Cardiac fibroblast (primary cell): ENCODE results near the gene LARP4.
A peak's percentile ranks its signal among the peaks of the same experiment; 100 is the strongest.
"Not testable (repeated sequence)": the region's sequence is repeated elsewhere in the genome, so short reads cannot be mapped to it uniquely, and the experiment has no call there.

Experiments
- DNase-seq, 2 donors: peaks; one replicate each; pipeline versions ENCODE4 v3.0.0 to v3.0.0-alpha.2; 2010; ENCODE audit warnings: low read depth in 2 of 2
- H3K4me3 ChIP-seq, 2 donors: replicated peaks in 1 of 2; 1 replicate in 1 of 2; 2 replicates in 1 of 2; pipeline ENCODE4 v1.5.1; 2011; ENCODE audit warnings: low read depth in 2 of 2, low read length in 2 of 2, mild to moderate bottlenecking in 2 of 2, moderate library complexity in 1 of 2
- CTCF ChIP-seq: IDR thresholded peaks from one replicate; pipeline ENCODE4 v1.5.1; 2011; ENCODE audit warnings: low read depth, mild to moderate bottlenecking, low read length, inconsistent platforms

The LARP4 gene

DNA sequence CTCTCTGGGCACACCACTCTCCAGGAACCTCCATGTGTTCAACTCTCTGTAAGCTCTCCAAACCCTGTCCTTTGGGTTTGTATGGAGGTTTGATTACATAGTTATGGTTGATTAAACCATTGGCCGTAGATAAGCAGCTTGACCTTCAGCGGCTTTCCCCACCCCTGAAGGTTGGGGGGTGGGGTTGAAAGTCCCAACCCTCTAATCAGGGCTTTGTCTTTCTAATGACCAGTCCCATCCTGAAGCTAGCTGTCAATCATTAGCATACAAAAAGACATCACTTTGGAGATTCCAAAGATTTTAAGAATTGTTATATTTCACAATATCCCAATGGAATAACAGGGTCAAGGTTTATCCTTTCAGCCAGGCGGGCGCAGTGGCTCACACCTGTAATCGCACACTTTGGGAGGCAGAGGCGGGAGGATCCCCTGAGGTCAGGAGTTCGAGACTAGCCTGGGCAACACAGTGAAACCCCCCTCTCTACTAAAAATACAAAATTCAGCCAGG is 12.7 kb upstream of the LARP4 start:
- no peak overlapping the region for H3K4me3 ChIP-seq
- TF ChIP-seq CTCF, result no peak
- no peak for DNase-seq

- DNase-seq, H3K4me3 ChIP-seq: not testable (repeated sequence)
Observed at GRCh38 chr12:50388793-50389192, 11.9 kb upstream of the LARP4 start.

GRCh38 chr12:50390316-50390741 is 10.4 kb upstream of the LARP4 start:
- no peak for TF ChIP-seq CTCF
- no peak overlapping the region for H3K4me3 ChIP-seq
- DNase-seq, result peak; percentile 79 to 96

GRCh38 chr12:50394469-50395029 is 6.1 kb upstream of the LARP4 start:
- TF ChIP-seq CTCF, result no peak
- no peak overlapping the region for H3K4me3 ChIP-seq
- DNase-seq, result peak in 1 of 2 donors; percentile 62

DNA sequence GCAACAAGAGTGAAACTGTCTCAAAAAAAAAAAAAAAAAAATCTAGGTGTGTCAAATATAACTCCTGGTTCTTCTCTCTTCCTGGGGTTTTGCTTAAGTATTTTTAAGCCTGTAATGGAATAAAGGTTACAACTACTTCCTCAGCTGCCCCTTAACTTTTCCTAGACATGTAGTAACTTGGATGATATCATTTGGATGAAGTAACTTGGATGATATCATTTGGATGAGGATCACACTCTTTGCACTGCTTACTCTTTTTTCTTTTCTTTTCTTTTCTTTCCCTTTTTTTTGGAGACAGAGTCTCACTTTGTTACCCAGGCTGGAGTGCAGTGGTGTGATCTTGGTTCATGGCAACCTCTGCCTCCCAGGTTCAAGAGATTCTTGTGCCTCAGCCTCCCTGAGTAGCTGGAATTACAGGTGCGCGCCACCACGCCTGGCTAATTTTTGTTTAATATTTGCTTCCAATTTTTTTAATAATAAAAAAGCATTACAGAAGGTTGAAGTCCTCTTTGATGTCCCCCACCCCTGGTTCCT is 3.5 kb upstream of the LARP4 start:
- H3K4me3 ChIP-seq, result no peak overlapping the region
- no peak for TF ChIP-seq CTCF
- peak; percentile 23 to 56 for DNase-seq

GRCh38 chr12:50398931-50399330 is 1.8 kb upstream of the LARP4 start:
- no peak for DNase-seq
- H3K4me3 ChIP-seq, result no peak overlapping the region
- TF ChIP-seq CTCF, result no peak

DNA sequence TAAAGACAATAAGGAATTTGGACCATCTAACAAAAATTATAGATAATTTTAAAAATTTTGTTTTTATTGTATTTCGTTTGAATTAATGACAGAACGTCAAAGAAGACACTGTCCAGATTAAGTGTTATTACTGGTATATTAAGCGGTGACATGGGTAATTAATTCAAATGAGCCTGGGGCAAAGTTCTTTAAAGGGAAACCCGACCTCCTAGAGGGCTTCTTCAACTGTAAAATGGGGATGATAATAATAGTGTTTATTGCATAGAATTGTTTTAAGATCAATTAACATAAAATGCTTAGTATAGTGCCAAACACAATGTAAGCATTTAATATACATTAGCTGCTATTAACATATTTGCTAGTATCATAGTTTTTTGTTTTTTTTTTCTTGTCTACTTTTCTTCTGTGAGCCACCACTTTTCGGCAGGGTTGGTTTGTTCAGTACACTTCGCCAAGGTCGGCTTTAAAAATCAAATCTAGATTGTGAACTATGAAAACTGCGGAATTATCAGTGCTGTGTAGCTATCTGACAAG is 514 bp upstream of the LARP4 start:
- no peak for TF ChIP-seq CTCF
- H3K4me3 ChIP-seq, result peak overlapping the region; percentile 86 to 97
- no peak for DNase-seq
